GM12874 (cell line): ENCODE measurements around the gene ZMIZ1.

ENCODE experiments used
- TF ChIP-seq, protein P1 (sequence below): IDR thresholded peaks from 2 replicates; pipeline ENCODE4 v1.5.1; 2011; ENCODE audit warnings: low read depth, mild to moderate bottlenecking, control low read depth, low read length, moderate library complexity; ENCODE audit not compliant: insufficient read depth

ZMIZ1 gene

DNA sequence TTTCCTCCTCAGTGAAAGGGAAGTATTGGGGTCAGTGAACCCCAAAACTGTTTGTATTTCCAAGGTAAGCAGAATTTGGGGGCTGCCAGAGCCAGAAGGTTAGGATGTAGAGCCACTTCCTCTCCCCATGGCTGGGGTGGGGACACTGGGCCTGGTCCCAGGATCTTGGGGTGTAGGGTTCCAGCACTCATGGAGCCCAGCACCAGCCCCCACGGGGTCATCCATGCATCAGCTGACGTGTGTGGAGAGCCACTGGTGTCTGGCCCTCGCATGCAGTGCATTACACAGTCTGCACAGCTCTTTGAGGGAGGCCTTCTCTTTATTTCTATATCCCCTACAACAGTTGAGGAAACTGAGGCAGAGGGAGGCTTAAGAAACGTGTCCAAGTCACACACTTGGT is 91.4 kb downstream of the ZMIZ1 start:
- TF ChIP-seq, protein P1, sequence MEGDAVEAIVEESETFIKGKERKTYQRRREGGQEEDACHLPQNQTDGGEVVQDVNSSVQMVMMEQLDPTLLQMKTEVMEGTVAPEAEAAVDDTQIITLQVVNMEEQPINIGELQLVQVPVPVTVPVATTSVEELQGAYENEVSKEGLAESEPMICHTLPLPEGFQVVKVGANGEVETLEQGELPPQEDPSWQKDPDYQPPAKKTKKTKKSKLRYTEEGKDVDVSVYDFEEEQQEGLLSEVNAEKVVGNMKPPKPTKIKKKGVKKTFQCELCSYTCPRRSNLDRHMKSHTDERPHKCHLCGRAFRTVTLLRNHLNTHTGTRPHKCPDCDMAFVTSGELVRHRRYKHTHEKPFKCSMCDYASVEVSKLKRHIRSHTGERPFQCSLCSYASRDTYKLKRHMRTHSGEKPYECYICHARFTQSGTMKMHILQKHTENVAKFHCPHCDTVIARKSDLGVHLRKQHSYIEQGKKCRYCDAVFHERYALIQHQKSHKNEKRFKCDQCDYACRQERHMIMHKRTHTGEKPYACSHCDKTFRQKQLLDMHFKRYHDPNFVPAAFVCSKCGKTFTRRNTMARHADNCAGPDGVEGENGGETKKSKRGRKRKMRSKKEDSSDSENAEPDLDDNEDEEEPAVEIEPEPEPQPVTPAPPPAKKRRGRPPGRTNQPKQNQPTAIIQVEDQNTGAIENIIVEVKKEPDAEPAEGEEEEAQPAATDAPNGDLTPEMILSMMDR: no peak

DNA sequence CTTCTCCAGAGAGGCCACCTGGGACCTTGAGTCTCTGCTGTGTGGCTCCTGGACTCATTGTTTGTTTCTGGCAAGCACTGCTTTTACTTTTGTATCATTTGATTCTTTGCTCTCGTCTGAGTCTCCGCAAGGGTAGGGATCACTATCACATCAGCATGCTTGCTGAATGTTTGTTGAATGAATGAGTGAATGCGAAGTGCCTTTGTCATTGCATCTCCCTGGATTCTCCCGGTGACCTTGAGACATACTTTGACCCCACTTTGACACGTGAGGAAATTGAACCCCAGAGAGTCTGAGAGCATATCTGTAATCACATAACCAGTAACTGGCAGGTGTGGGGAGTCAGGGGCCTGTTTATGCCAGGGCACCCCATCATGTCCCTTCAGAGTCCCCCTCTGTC is 92.8 kb downstream of the ZMIZ1 start:
- TF ChIP-seq, protein P1: no peak

DNA sequence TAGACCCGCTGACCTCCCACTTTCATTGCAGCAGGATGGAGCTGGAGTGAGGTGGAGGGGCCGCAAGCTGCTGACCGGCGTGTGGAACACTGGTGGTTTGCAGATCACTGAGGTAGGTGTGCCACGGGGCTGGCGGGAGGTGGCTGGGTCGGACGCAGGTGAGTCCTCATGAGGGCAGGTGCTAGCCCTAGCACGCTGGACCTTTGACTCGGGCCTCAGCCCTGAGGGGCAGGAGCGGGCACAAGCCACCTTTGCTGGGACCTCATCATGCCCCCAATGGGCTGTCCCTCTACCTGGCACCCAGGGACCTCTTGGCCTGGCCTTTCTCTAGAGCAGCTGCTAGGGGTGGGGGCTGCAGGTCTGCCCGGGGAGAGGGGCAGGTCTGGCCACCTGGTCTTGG is 93.3 kb downstream of the ZMIZ1 start:
- TF ChIP-seq, protein P1: no peak

DNA sequence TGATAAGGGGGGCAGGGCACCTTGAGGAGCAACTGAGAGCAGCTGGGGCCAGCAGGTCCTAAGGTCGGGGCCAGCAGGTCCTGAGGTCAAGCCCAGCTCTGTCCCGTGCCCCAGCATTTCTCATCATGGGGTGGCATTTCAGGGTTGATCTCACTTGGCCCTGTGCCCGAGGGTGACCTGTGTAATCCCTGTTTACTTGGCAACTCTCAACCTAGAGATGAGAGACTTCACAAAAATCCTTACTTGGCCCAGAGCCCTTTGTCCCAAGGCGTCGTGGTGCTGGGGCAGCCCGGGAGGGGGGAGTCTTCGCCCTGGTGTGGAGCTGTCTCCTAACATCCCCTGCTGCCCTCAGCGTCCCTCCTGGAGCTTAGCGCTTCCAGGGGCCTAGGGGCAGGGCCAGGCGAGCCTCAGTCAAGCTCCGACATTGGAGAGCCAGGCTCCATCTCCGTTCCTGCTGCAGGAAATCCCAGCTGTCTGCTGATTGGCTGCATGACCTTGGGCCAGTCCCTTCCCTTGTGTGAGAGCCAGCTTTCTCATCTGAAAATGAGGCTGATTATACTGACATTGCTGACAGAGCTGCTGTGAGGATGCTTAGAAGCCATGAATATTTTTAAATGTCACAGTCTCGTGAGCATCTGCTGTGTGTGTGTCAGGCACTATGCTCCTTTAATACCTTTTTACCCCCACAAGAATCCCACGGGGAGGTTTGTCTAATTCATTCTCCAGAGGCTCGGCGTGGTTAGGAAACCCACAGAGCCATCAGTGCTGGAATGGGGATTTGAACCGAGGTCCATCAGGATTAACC is 94.3 kb downstream of the ZMIZ1 start:
- TF ChIP-seq, protein P1: no peak

DNA sequence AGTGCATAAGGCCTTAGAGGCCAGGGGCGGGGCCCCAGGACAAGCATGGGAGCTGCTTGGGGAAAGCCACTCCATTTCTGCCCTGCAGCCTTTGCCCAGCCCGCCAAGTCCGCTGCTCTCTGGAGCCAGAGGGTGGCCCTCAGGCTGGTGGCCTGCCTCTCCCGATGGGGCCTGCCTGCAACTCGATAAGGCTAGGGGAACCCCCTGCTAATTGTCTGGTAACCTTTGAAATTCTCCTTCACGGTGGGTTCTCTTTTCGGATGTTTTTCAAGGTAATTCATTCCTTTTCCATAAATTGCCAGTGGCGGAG is 94.9 kb downstream of the ZMIZ1 start:
- TF ChIP-seq, protein P1: no peak

DNA sequence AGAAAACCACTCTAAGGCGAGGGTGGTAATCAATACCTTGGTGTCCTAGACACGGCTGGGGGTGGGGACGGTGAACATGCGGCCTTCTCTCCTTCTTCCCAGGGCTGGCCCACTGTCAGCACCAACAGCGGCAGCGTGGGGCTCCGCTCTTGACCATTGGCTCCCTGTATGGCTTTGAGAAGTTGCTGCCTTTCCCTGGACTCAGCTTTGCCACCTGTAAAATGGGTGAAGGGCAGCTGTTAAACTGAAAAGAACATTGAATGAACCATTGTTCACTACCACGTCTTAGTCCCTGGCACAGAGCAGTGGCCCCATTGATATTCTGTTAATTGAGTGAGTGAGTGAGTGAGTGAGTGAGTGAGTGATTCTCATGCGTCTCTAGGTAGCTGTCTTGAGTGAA is 95.3 kb downstream of the ZMIZ1 start:
- TF ChIP-seq, protein P1: no peak

DNA sequence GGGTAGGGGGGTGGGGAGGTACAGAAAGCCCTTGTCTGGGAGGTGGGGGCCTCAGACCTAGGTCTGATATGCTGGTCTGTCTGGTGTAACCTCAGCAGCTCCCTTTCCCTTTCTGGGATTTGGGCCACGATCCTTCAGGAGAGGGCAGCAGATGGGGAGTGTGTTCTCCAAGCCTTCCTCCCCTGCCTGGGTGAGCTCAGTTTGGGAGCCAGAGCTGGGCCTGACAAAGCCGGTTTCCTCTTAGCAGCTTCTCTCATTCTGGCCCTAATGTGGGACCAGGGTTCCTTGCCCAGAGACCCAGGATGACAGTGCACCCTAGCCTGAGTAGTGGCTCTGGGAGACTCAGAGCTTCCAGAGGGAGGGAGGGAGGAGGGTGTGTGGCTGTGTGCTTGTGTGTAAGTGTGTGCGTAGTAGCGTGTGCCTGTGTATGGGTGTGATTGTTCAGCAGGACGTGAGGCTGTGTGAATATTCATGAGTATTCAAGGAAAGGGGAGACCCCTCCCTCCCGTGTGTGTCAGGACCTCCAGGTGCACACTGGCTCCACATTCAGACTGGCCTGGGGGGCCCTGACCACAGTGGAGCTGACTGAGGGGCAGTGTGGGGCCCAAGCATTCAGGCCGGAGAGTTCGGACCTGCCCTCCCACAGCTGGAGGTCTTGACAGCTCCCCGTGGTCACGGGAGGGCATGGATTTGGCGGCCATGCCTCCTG is 96.5 kb downstream of the ZMIZ1 start:
- TF ChIP-seq, protein P1: no peak
